Activated T-cell treated with anti-CD3 and anti-CD28 coated beads, Interleukin-2, amount 50 U/mL, for 4 hours (primary cell): ENCODE measurements around the gene SPRTN. TPM values are rescaled to one million over a fixed set of nuclear protein-coding genes. Genes with fewer than 3 reads are reported as not detected.

ENCODE experiments used
- ATAC-seq, 2 donors: fragments of 200-7000 bp; cut with Tn5 transposase; one replicate each; pipeline ENCODE4 v1.10.0; 2021
- DNase-seq: peaks from one replicate; pipeline ENCODE4 v3.0.0-alpha.2; 2020
- H3K27me3 Mint-ChIP-seq: one replicate; pipeline ENCODE4 v1.8.0; 2021; ENCODE audit warnings: low read depth, mixed read lengths
- H3K36me3 Mint-ChIP-seq: one replicate; pipeline ENCODE4 v1.8.0; 2022; ENCODE audit warnings: mixed read lengths; ENCODE audit not compliant: insufficient read depth
- H3K4me1 Mint-ChIP-seq: one replicate; pipeline ENCODE4 v1.8.0; 2021; ENCODE audit warnings: low read depth, mixed read lengths
- H3K4me3 Mint-ChIP-seq: one replicate; pipeline ENCODE4 v1.8.0; 2021; ENCODE audit warnings: mild to moderate bottlenecking, moderate library complexity, mixed read lengths
- H3K9me3 Mint-ChIP-seq: one replicate; pipeline ENCODE4 v1.8.0; 2021; ENCODE audit warnings: mixed read lengths
- total RNA-seq, 3 donors: library from RNA; stranded (reverse); gene quantifications; one replicate each; pipeline ENCODE4 v1.2.1, GENCODE V29; 2021

Gene SPRTN
- total RNA-seq, 3 donors from 2014 or later: 9.9 to 15.2 (median 12.9) TPM

- Mint-ChIP-seq H3K27me3 (no peaks in the 10 kb centered on the region), H3K4me3 (no peak overlapping the region), H3K4me1 (peaks cover 3% of the 10 kb centered on the region), H3K36me3 (peaks cover 24% of the 10 kb centered on the region), H3K9me3 (no peaks in the 10 kb centered on the region)
- ATAC-seq: no peak
- no peak for DNase-seq
These were observed 13.7 kb downstream of the SPRTN start for GRCh38 chr1:231351816-231352215.

GRCh38 chr1:231353086-231353485 is 15.0 kb downstream of the SPRTN start:
- no peak for ATAC-seq
- Mint-ChIP-seq H3K4me1 (peaks cover 8% of the 10 kb centered on the region), H3K4me3 (no peak overlapping the region), H3K9me3 (no peaks in the 10 kb centered on the region), H3K27me3 (no peaks in the 10 kb centered on the region), H3K36me3 (peaks cover 20% of the 10 kb centered on the region)
- DNase-seq: no peak

GRCh38 chr1:231354330-231355020 is 16.4 kb downstream of the SPRTN start:
- Mint-ChIP-seq H3K27me3 (no peaks in the 10 kb centered on the region), H3K4me3 (no peak overlapping the region), H3K4me1 (peaks cover 7% of the 10 kb centered on the region), H3K9me3 (no peaks in the 10 kb centered on the region), H3K36me3 (peaks cover 17% of the 10 kb centered on the region)
- ATAC-seq: no peak
- no peak for DNase-seq

- no peak overlapping the region for H3K4me3 Mint-ChIP-seq
- no peak for ATAC-seq
- H3K27me3 Mint-ChIP-seq: no peaks in the 10 kb centered on the region
- peaks cover 7% of the 10 kb centered on the region for H3K4me1 Mint-ChIP-seq
- H3K36me3 Mint-ChIP-seq: peaks cover 17% of the 10 kb centered on the region
- no peaks in the 10 kb centered on the region for H3K9me3 Mint-ChIP-seq
- DNase-seq: no peak
These were observed 17.1 kb downstream of the SPRTN start for GRCh38 chr1:231355171-231355570.

- Mint-ChIP-seq H3K27me3 (no peaks in the 10 kb centered on the region), H3K4me1 (peaks cover 7% of the 10 kb centered on the region)
These were observed 19.2 kb downstream of the SPRTN start for GRCh38 chr1:231357187-231357772.

GRCh38 chr1:231357831-231358354 is 19.8 kb downstream of the SPRTN start:
- ATAC-seq: peak; percentile 84 to 90
- Mint-ChIP-seq H3K27me3 (no peaks in the 10 kb centered on the region), H3K9me3 (no peaks in the 10 kb centered on the region), H3K4me1 (peaks cover 7% of the 10 kb centered on the region), H3K36me3 (peaks cover 13% of the 10 kb centered on the region), H3K4me3 (no peak overlapping the region)
- DNase-seq: peak; percentile 13

More at GRCh38 chr1:231357187-231357772, 19.2 kb downstream of the SPRTN start:
- H3K4me3 Mint-ChIP-seq: no peak overlapping the region
- H3K9me3 Mint-ChIP-seq: no peaks in the 10 kb centered on the region
- no peak for DNase-seq
- H3K36me3 Mint-ChIP-seq: peaks cover 17% of the 10 kb centered on the region
- ATAC-seq: no peak

- peaks cover 7% of the 10 kb centered on the region for H3K4me1 Mint-ChIP-seq
- peaks cover 11% of the 10 kb centered on the region for H3K36me3 Mint-ChIP-seq
- DNase-seq: no peak
- H3K27me3 Mint-ChIP-seq: no peaks in the 10 kb centered on the region
- no peak for ATAC-seq
- no peak overlapping the region for H3K4me3 Mint-ChIP-seq
- H3K9me3 Mint-ChIP-seq: no peaks in the 10 kb centered on the region
These were observed 21.0 kb downstream of the SPRTN start for GRCh38 chr1:231359113-231359512.

- no peaks in the 10 kb centered on the region for H3K9me3 Mint-ChIP-seq
- no peaks in the 10 kb centered on the region for H3K27me3 Mint-ChIP-seq
- no peak overlapping the region for H3K4me3 Mint-ChIP-seq
- DNase-seq: no peak
- no peak for ATAC-seq
- H3K36me3 Mint-ChIP-seq: peaks cover 22% of the 10 kb centered on the region
- H3K4me1 Mint-ChIP-seq: peaks cover 5% of the 10 kb centered on the region
These were observed 24.2 kb downstream of the SPRTN start for GRCh38 chr1:231362325-231362724.

- peaks cover 26% of the 10 kb centered on the region for H3K36me3 Mint-ChIP-seq
- H3K4me3 Mint-ChIP-seq: no peak overlapping the region
These were observed 25.5 kb downstream of the SPRTN start for GRCh38 chr1:231363624-231364023.

GRCh38 chr1:231364192-231364591 is 26.1 kb downstream of the SPRTN start:
- H3K4me3 Mint-ChIP-seq: no peak overlapping the region
- DNase-seq: no peak
- H3K9me3 Mint-ChIP-seq: no peaks in the 10 kb centered on the region
- H3K27me3 Mint-ChIP-seq: no peaks in the 10 kb centered on the region
- peaks cover 29% of the 10 kb centered on the region for H3K36me3 Mint-ChIP-seq
- no peaks in the 10 kb centered on the region for H3K4me1 Mint-ChIP-seq
- ATAC-seq: no peak

More at GRCh38 chr1:231363624-231364023, 25.5 kb downstream of the SPRTN start:
- no peak for DNase-seq
- H3K27me3 Mint-ChIP-seq: no peaks in the 10 kb centered on the region
- no peaks in the 10 kb centered on the region for H3K9me3 Mint-ChIP-seq
- ATAC-seq: no peak
- H3K4me1 Mint-ChIP-seq: no peaks in the 10 kb centered on the region

- Mint-ChIP-seq H3K4me3 (no peak overlapping the region), H3K36me3 (peaks cover 28% of the 10 kb centered on the region), H3K4me1 (no peaks in the 10 kb centered on the region), H3K9me3 (no peaks in the 10 kb centered on the region), H3K27me3 (no peaks in the 10 kb centered on the region)
- no peak for DNase-seq
- no peak for ATAC-seq
These were observed 31.2 kb downstream of the SPRTN start for GRCh38 chr1:231369282-231369681.

GRCh38 chr1:231372501-231372900 is 34.4 kb downstream of the SPRTN start:
- no peak overlapping the region for H3K4me3 Mint-ChIP-seq
- no peaks in the 10 kb centered on the region for H3K9me3 Mint-ChIP-seq
- peaks cover 15% of the 10 kb centered on the region for H3K36me3 Mint-ChIP-seq
- H3K4me1 Mint-ChIP-seq: peaks cover 12% of the 10 kb centered on the region
- DNase-seq (no peak), ATAC-seq (no peak)
- H3K27me3 Mint-ChIP-seq: no peaks in the 10 kb centered on the region

GRCh38 chr1:231374394-231374793 is 36.3 kb downstream of the SPRTN start:
- H3K4me3 Mint-ChIP-seq: no peak overlapping the region
- H3K9me3 Mint-ChIP-seq: no peaks in the 10 kb centered on the region
- ATAC-seq: no peak
- DNase-seq: no peak
- peaks cover 26% of the 10 kb centered on the region for H3K4me1 Mint-ChIP-seq
- H3K36me3 Mint-ChIP-seq: peaks cover 9% of the 10 kb centered on the region
- no peaks in the 10 kb centered on the region for H3K27me3 Mint-ChIP-seq

GRCh38 chr1:231376101-231376500 is 38.0 kb downstream of the SPRTN start:
- Mint-ChIP-seq H3K36me3 (peaks cover 5% of the 10 kb centered on the region), H3K27me3 (no peaks in the 10 kb centered on the region), H3K9me3 (no peaks in the 10 kb centered on the region)

More at GRCh38 chr1:231376101-231376500, 38.0 kb downstream of the SPRTN start:
- no peak overlapping the region for H3K4me3 Mint-ChIP-seq
- DNase-seq: no peak
- no peak for ATAC-seq
- peaks cover 32% of the 10 kb centered on the region for H3K4me1 Mint-ChIP-seq
